H1 (cell line): ENCODE results near the gene CCDC192. TPM values are rescaled to one million over a fixed set of nuclear protein-coding genes. Genes with fewer than 3 reads are reported as not detected.

Experiments used
- CTCF ChIA-PET: fragments of 300-600 bp; sonication (Branson Sonifier 250); formaldehyde crosslinking; loops from one replicate; lab custom pipeline; 2021; ENCODE audit not compliant: partially characterized antibody; lab: Charles Lee
- POLR2A ChIA-PET: fragments of 300-600 bp; sonication (Branson Sonifier 250); formaldehyde crosslinking; loops from one replicate; lab custom pipeline; 2021; ENCODE audit warnings: inconsistent platforms; ENCODE audit not compliant: partially characterized antibody; lab: Charles Lee
- DNase-seq, 2 experiments: peaks; one replicate each; pipeline versions ENCODE4 v3.0.0 to v3.0.0-alpha.2; 2010 to 2022; ENCODE audit warnings: low spot score in 2 of 2, low read depth in 1 of 2, mixed read lengths in 1 of 2
- FAIRE-seq: peaks from 2 replicates; lab custom pipeline; 2011; peaks lifted over from hg19 to GRCh38; lab: Jason Lieb, UNC
- H2AFZ ChIP-seq: 2 replicates; pipeline ENCODE4 v1.8.1; 2012; ENCODE audit warnings: low read length, inconsistent platforms
- H2AK5ac ChIP-seq: 2 replicates; pipeline ENCODE4 v1.6.1; 2013; ENCODE audit warnings: low read depth, low read length
- H2BK120ac ChIP-seq: replicated peaks from 2 replicates; pipeline ENCODE3; 2013; ENCODE audit warnings: low read depth, low read length, inconsistent platforms
- H2BK12ac ChIP-seq: 2 replicates; pipeline ENCODE4 v1.6.1; 2013; ENCODE audit warnings: low read depth, low read length
- H2BK15ac ChIP-seq: 2 replicates; pipeline ENCODE4 v1.6.1; 2013; ENCODE audit warnings: low read length
- H2BK20ac ChIP-seq: 2 replicates; pipeline ENCODE4 v1.6.1; 2013; ENCODE audit warnings: low read length
- H2BK5ac ChIP-seq: 2 replicates; pipeline ENCODE4 v1.6.1; 2013; ENCODE audit warnings: low read depth, low read length
- H3K14ac ChIP-seq: 2 replicates; pipeline ENCODE4 v1.6.1; 2013; ENCODE audit warnings: inconsistent platforms; ENCODE audit not compliant: insufficient read length
- H3K18ac ChIP-seq: 2 replicates; pipeline ENCODE4 v1.6.1; 2013; ENCODE audit warnings: low read length; ENCODE audit errors: extremely low read depth
- H3K23ac ChIP-seq: 2 replicates; pipeline ENCODE4 v1.6.1; 2013; ENCODE audit warnings: inconsistent platforms; ENCODE audit not compliant: insufficient read length
- H3K23me2 ChIP-seq: 2 replicates; pipeline ENCODE4 v1.6.1; 2013; ENCODE audit warnings: low read depth, low read length
- H3K27ac ChIP-seq: 2 replicates; pipeline ENCODE4 v1.6.1; 2011; ENCODE audit warnings: low read depth, low read length, inconsistent platforms
- H3K27me3 ChIP-seq, 4 experiments: replicated peaks in 1 of 4; 1 replicate in 1 of 4; 2 replicates in 3 of 4; pipeline versions ENCODE4 v1.6.1 to v1.8.1; 2011 to 2013; ENCODE audit warnings: low read length in 3 of 4, mild to moderate bottlenecking in 3 of 4, inconsistent platforms in 2 of 4, mixed read lengths in 2 of 4, moderate library complexity in 1 of 4; ENCODE audit not compliant: control insufficient read depth in 3 of 4, insufficient read depth in 3 of 4; ENCODE audit errors: extremely low read depth in 1 of 4
- H3K36me3 ChIP-seq, 4 experiments: 2 replicates each; pipeline versions ENCODE4 v1.6.1 to v1.8.1; 2011 to 2013; ENCODE audit warnings: mild to moderate bottlenecking in 4 of 4, low read length in 3 of 4, moderate library complexity in 2 of 4, control low read depth in 1 of 4, inconsistent platforms in 1 of 4; ENCODE audit not compliant: insufficient read depth in 4 of 4, control insufficient read depth in 2 of 4
- H3K4ac ChIP-seq: replicated peaks from 2 replicates; pipeline ENCODE3; 2013; ENCODE audit warnings: low read length, low read depth, mixed read lengths, inconsistent platforms; ENCODE audit not compliant: insufficient read length
- H3K4me1 ChIP-seq, 4 experiments: replicated peaks in 1 of 4; 1 replicate in 1 of 4; 2 replicates in 3 of 4; pipeline versions ENCODE4 v1.6.1 to v1.8.1; 2011 to 2013; ENCODE audit warnings: low read length in 3 of 4, inconsistent platforms in 2 of 4, mixed read lengths in 1 of 4; ENCODE audit not compliant: insufficient read depth in 4 of 4, control insufficient read depth in 3 of 4
- H3K4me2 ChIP-seq, 2 experiments: 2 replicates each; pipeline versions ENCODE4 v1.6.1 to v1.8.1; 2011 to 2013; ENCODE audit warnings: low read depth in 2 of 2, low read length in 2 of 2, control low read depth in 1 of 2, inconsistent platforms in 1 of 2, mild to moderate bottlenecking in 1 of 2; ENCODE audit not compliant: insufficient read depth in 1 of 2
- H3K4me3 ChIP-seq, 4 experiments: fragments of 200-600, 300-600 bp in 1 of 4; sonication (generic), shearing (Covaris generic), sonication (Bioruptor Twin) in 1 of 4; 2 replicates each; pipeline versions ENCODE4 v1.5.1 to v1.8.1; 2011 to 2016; ENCODE audit warnings: low read length in 4 of 4, low read depth in 3 of 4, control low read depth in 2 of 4, inconsistent platforms in 2 of 4, mild to moderate bottlenecking in 2 of 4, mixed read lengths in 1 of 4, moderate library complexity in 1 of 4; ENCODE audit not compliant: insufficient read depth in 2 of 4; ENCODE audit errors: extremely low read depth in 1 of 4
- H3K56ac ChIP-seq: replicated peaks from 2 replicates; pipeline ENCODE3; 2013; ENCODE audit warnings: low read depth, mild to moderate bottlenecking, mixed read lengths, low read length, inconsistent platforms; ENCODE audit not compliant: insufficient read length
- H3K79me1 ChIP-seq: 2 replicates; pipeline ENCODE4 v1.6.1; 2013; ENCODE audit warnings: low read depth, low read length, control low read depth
- H3K79me2 ChIP-seq, 2 experiments: 2 replicates each; pipeline versions ENCODE4 v1.6.1 to v1.8.1; 2012 to 2013; ENCODE audit warnings: low read length in 2 of 2, mild to moderate bottlenecking in 2 of 2, inconsistent platforms in 1 of 2; ENCODE audit not compliant: insufficient read depth in 2 of 2, control insufficient read depth in 1 of 2
- H3K9ac ChIP-seq, 4 experiments: replicated peaks in 1 of 4; 1 replicate in 1 of 4; 2 replicates in 3 of 4; pipeline versions ENCODE4 v1.6.1 to v1.8.1; 2011 to 2013; ENCODE audit warnings: low read depth in 3 of 4, low read length in 3 of 4, control low read depth in 2 of 4, mild to moderate bottlenecking in 2 of 4, moderate library complexity in 2 of 4, inconsistent platforms in 1 of 4; ENCODE audit errors: extremely low read depth in 1 of 4
- H3K9me3 ChIP-seq, 2 experiments: 2 replicates each; pipeline versions ENCODE4 v1.6.1 to v1.8.1; 2012 to 2013; ENCODE audit warnings: mild to moderate bottlenecking in 2 of 2, moderate library complexity in 2 of 2, control low read depth in 1 of 2, inconsistent platforms in 1 of 2, low read depth in 1 of 2, low read length in 1 of 2, mixed read lengths in 1 of 2; ENCODE audit not compliant: insufficient read depth in 2 of 2
- H4K20me1 ChIP-seq, 2 experiments: replicated peaks in 1 of 2; 2 replicates each; pipeline versions ENCODE3 to v1.8.1; 2011 to 2013; ENCODE audit warnings: inconsistent platforms in 2 of 2, low read length in 2 of 2, mild to moderate bottlenecking in 1 of 2; ENCODE audit not compliant: insufficient read depth in 2 of 2, control insufficient read depth in 1 of 2
- H4K5ac ChIP-seq: 2 replicates; pipeline ENCODE4 v1.6.1; 2013; ENCODE audit warnings: low read length, low read depth, mixed read lengths, inconsistent platforms; ENCODE audit not compliant: insufficient read length
- H4K8ac ChIP-seq: 2 replicates; pipeline ENCODE4 v1.8.0; 2013; ENCODE audit warnings: mild to moderate bottlenecking, moderate library complexity, low read length, inconsistent platforms; ENCODE audit not compliant: insufficient read depth; ENCODE audit errors: extremely low read depth
- H4K91ac ChIP-seq: replicated peaks from 2 replicates; pipeline ENCODE3; 2013; ENCODE audit warnings: low read length, mixed read lengths, inconsistent platforms; ENCODE audit not compliant: insufficient read length
- CBX5 ChIP-seq: fragments of 300-800, 300-1000 bp; sonication (generic); IDR thresholded peaks from 2 replicates; pipeline ENCODE4 v1.7.1; 2016; ENCODE audit warnings: antibody characterized with exemption, low read length, low read depth
- CTBP2 ChIP-seq: IDR thresholded peaks from 2 replicates; pipeline ENCODE4 v1.7.0; 2011; ENCODE audit warnings: borderline replicate concordance, mild to moderate bottlenecking, moderate library complexity, mixed read lengths, low read length; ENCODE audit not compliant: insufficient read depth, insufficient read length
- EP300 ChIP-seq, 2 experiments: IDR thresholded peaks; 1 replicate in 1 of 2; 2 replicates in 1 of 2; pipeline ENCODE4 v1.6.1; 2011 to 2012; ENCODE audit warnings: low read depth in 2 of 2, low read length in 2 of 2, mild to moderate bottlenecking in 2 of 2, borderline replicate concordance in 1 of 2, inconsistent platforms in 1 of 2, moderate library complexity in 1 of 2
- GABPA ChIP-seq: IDR thresholded peaks from 2 replicates; pipeline ENCODE4 v1.6.1; 2011; ENCODE audit warnings: mild to moderate bottlenecking, low read length, moderate library complexity, borderline replicate concordance; ENCODE audit not compliant: insufficient read depth
- HDAC2 ChIP-seq, 2 experiments: fragments of 300-600 bp in 1 of 2; sonication (generic) in 1 of 2; IDR thresholded peaks; 2 replicates each; pipeline ENCODE4 v1.6.1; 2011 to 2012; ENCODE audit warnings: low read depth in 2 of 2, low read length in 2 of 2, mild to moderate bottlenecking in 2 of 2, moderate library complexity in 2 of 2, borderline replicate concordance in 1 of 2, inconsistent platforms in 1 of 2
- HDAC6 ChIP-seq: IDR thresholded peaks from one replicate; pipeline ENCODE4 v1.7.1; 2012; ENCODE audit warnings: low read depth, mild to moderate bottlenecking, inconsistent platforms, low read length, moderate library complexity
- KDM1A ChIP-seq: fragments of 200-600, 300-600 bp; sonication (generic); IDR thresholded peaks from 2 replicates; pipeline ENCODE4 v1.7.1; 2016; ENCODE audit warnings: mild to moderate bottlenecking, low read length, borderline replicate concordance
- MAFK ChIP-seq: IDR thresholded peaks from 2 replicates; pipeline ENCODE4 v1.6.1; 2012; ENCODE audit warnings: low read depth, mild to moderate bottlenecking, improper control_type of control experiment, low read length
- NANOG ChIP-seq: IDR thresholded peaks from 2 replicates; pipeline ENCODE4 v1.6.1; 2011; ENCODE audit warnings: low read length, low read depth, mild to moderate bottlenecking, inconsistent platforms; ENCODE audit not compliant: insufficient read depth, poor library complexity, severe bottlenecking
- SIN3A ChIP-seq, 2 experiments: IDR thresholded peaks in 1 of 2; conservative IDR thresholded peaks in 1 of 2; 2 replicates each; pipeline ENCODE4 v1.6.1; 2011 to 2012; ENCODE audit warnings: low read length in 2 of 2, improper control_type of control experiment in 1 of 2, low read depth in 1 of 2, mild to moderate bottlenecking in 1 of 2
- TBP ChIP-seq: IDR thresholded peaks from 2 replicates; pipeline ENCODE4 v1.6.1; 2011; ENCODE audit warnings: low read depth, low read length, improper control_type of control experiment
- WGBS, 2 experiments: shearing (Covaris generic) in 1 of 2; methylation state at CpG; one replicate each; pipeline versions ENCODE4 v1.1.6 to v1.1.7; 2013 to 2015; ENCODE audit warnings: low lambda C conversion rate in 2 of 2, mixed read lengths in 2 of 2, inconsistent platforms in 1 of 2, low coverage in 1 of 2, missing lambda C conversion rate in 1 of 2; ENCODE audit not compliant: insufficient replicate concordance in 2 of 2, insufficient coverage in 1 of 2, insufficient read length in 1 of 2; ENCODE audit errors: extremely low coverage in 1 of 2, missing lambda C conversion rate in 1 of 2; 5-methylcytosine and 5-hydroxymethylcytosine counted together
- polyA plus RNA-seq, 7 experiments: library from polyadenylated mRNA; depleted of rRNA in 3 of 7; stranded (reverse) in 5 of 7; unstranded in 2 of 7; fragments of >200 nt in 5 of 7; fragments of 200-250 nt in 2 of 7; gene quantifications; 1 replicate in 5 of 7; 2 replicates in 1 of 7; 4 replicates in 1 of 7; pipeline versions ENCODE4 v1.2.1 to v1.2.3, GENCODE V29; 2011 to 2013; ENCODE audit warnings: missing spikeins in 2 of 7, mixed read lengths in 2 of 7
- total RNA-seq: library from RNA; stranded (reverse); fragmentation: NEBNext Ultra II Directional; extraction: Animal tissue kit (Norgen Biotek cat#: 25700); gene quantifications from 2 replicates; pipeline ENCODE4 v1.2.1, GENCODE V29; 2021

CCDC192 gene
- total and polyA plus RNA-seq, 2 of the 8 experiments (the other 6 are each of a cell fraction or from before 2014, with no cell fraction given) = 0.61 TPM; not detected in 1

- no peak overlapping the region for H3K14ac ChIP-seq
- H2BK120ac ChIP-seq = no peak overlapping the region
- no peak overlapping the region for H4K8ac ChIP-seq
- H3K18ac ChIP-seq = no peak overlapping the region
- FAIRE-seq (no peak), DNase-seq (no peak)
- WGBS, 2 experiments = 88% methylated on average over 3 of the region's 3 CpGs; no CpG with 5 or more reads in 1 of the 2 experiments
- no peak overlapping the region for H3K4me3 ChIP-seq
- H2AK5ac ChIP-seq = no peak overlapping the region
- no peak overlapping the region for H2BK20ac ChIP-seq
- H2BK12ac ChIP-seq = no peak overlapping the region
- H3K56ac ChIP-seq = no peak overlapping the region
- H3K27ac ChIP-seq = no peak overlapping the region
- H3K79me1 ChIP-seq = no peaks in the 10 kb centered on the region
- H3K4me1 ChIP-seq = no peaks in the 10 kb centered on the region
- no peak overlapping the region for H2BK5ac ChIP-seq
- no peaks in the 10 kb centered on the region for H3K36me3 ChIP-seq
- no peak overlapping the region for H2BK15ac ChIP-seq
- no peaks in the 10 kb centered on the region; the same call in 1 of the 2 replicates for H3K23me2 ChIP-seq
- H3K4ac ChIP-seq = no peak overlapping the region
- H3K27me3 ChIP-seq = no peaks in the 10 kb centered on the region
- POLR2A ChIA-PET = no interaction called here
- no peaks in the 10 kb centered on the region for H4K20me1 ChIP-seq
- no peaks in the 10 kb centered on the region for H3K9me3 ChIP-seq
- no peak overlapping the region for H2AFZ ChIP-seq
- no peak overlapping the region for H4K91ac ChIP-seq
- H3K4me2 ChIP-seq = no peak overlapping the region
- H3K23ac ChIP-seq = no peak overlapping the region
- no peak overlapping the region for H4K5ac ChIP-seq
- CTCF ChIA-PET = interaction anchor here (1.2 kb wide), 1 partner anchor 10 kb away, joined by 4 read pairs; no protein-coding TSS in a partner anchor
- no peak overlapping the region for H3K9ac ChIP-seq
- no peaks in the 10 kb centered on the region for H3K79me2 ChIP-seq
- TF ChIP-seq SIN3A (conservative IDR thresholded peaks at IDR 0.05 in 1 of 2, IDR thresholded peaks at IDR 0.05 in 1 of 2; ENCODE audit: low read depth in 1 of 2, low read length in 2 of 2) = no peak
- no peak for TF ChIP-seq CBX5
- no peak for TF ChIP-seq MAFK
- TF ChIP-seq NANOG = no peak
- no peak for TF ChIP-seq CTBP2
- no peak for TF ChIP-seq EP300 (IDR thresholded peaks at IDR 0.05; ENCODE audit: borderline replicate concordance in 1 of 2, low read depth in 2 of 2, low read length in 2 of 2)
- no peak for TF ChIP-seq TBP
- TF ChIP-seq KDM1A = no peak
- TF ChIP-seq HDAC6 = no peak
- no peak for TF ChIP-seq HDAC2 (IDR thresholded peaks at IDR 0.05; ENCODE audit: borderline replicate concordance in 1 of 2, low read depth in 2 of 2, low read length in 2 of 2)
- TF ChIP-seq GABPA = no peak
Observed at GRCh38 chr5:127916885-127917573, 213.8 kb downstream of the CCDC192 start.
